ENCODE results near the gene POU2F1. TPM values are rescaled to one million over a fixed set of nuclear protein-coding genes. Genes with fewer than 3 reads are reported as not detected.

The POU2F1 gene
- total and polyA plus RNA-seq, 7 donors: 2.3 to 35.5 (median 15.0) TPM

DNA sequence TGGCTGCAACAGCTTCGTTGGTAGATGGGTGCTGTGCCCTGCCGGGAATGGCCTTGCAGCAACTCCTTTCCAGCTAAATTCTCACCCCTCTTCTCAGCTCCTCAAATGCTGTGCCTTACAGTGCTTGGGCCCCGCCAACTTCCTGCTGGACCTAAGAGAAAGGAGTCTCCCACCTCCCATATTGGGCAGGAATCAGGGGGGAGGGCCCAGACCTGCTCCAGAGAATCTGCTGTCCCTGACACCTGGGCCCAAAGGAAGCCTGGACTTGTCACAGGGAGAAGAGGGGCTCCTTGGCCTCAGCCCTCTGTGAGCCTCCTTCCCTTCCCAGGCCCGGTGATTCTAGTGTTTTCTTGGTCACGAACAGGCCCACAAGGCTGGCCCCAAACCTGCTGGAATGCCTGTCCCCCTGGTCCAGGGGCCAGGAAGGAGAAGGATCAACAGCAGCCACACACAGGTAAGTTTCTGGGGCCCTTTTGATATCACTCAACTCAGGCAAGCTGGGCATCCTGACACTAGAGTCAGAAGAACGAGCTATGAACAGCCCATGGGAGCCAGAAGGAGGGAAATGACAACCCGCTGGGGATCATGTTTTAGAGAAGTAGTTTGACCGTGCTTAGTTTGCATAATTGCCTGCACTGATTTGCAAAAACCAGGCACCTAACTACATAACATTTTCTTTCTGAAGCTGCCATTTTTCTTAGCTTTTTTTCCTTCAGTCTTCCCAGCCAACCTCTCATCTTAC lies 211.4 kb downstream of the POU2F1 start:
- Histone ChIP-seq H3K27me3 (no peaks in the 10 kb centered on the region), H3K27ac (no peak overlapping the region), H3K4me3 (no peak overlapping the region), H3K4me1 (no peaks in the 10 kb centered on the region), H3K36me3 (no peaks in the 10 kb centered on the region), H3K9me3 (no peaks in the 10 kb centered on the region)
- no peak for DNase-seq
- intact Hi-C loops (cut with DNase I): no loop called here
- 83 to 92% methylated on average over 8 of the region's 8 CpGs for WGBS, 2 donors
- no peak for TF ChIP-seq EP300 (IDR thresholded peaks at IDR 0.05)
- TF ChIP-seq POLR2AphosphoS5 (IDR thresholded peaks at IDR 0.05): no peak
- TF ChIP-seq, protein P1, sequence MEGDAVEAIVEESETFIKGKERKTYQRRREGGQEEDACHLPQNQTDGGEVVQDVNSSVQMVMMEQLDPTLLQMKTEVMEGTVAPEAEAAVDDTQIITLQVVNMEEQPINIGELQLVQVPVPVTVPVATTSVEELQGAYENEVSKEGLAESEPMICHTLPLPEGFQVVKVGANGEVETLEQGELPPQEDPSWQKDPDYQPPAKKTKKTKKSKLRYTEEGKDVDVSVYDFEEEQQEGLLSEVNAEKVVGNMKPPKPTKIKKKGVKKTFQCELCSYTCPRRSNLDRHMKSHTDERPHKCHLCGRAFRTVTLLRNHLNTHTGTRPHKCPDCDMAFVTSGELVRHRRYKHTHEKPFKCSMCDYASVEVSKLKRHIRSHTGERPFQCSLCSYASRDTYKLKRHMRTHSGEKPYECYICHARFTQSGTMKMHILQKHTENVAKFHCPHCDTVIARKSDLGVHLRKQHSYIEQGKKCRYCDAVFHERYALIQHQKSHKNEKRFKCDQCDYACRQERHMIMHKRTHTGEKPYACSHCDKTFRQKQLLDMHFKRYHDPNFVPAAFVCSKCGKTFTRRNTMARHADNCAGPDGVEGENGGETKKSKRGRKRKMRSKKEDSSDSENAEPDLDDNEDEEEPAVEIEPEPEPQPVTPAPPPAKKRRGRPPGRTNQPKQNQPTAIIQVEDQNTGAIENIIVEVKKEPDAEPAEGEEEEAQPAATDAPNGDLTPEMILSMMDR (IDR thresholded peaks at IDR 0.05): no peak
- no peak for TF ChIP-seq POLR2A (IDR thresholded peaks at IDR 0.05)

DNA sequence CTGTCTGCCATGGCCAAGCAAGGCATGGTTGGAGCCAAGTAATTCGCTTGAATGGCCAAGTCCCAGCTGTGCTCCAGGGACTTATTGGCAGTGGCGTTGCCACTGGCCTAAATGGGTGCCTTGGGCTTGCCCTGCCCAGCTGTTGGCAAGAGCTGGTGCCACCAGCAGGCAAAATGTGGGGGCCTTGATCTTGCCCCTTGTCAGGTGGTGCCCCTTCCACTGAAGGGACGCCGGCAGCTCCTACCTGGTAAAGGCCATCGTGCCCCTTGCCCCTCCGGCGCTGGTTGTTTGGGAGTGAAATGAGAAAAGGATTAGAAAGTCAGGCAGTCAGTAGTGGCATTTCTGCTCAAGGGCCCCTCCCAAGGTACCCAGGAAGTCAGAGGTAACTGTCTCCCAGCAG lies 212.1 kb downstream of the POU2F1 start:
- Histone ChIP-seq H3K36me3 (no peaks in the 10 kb centered on the region), H3K9me3 (no peaks in the 10 kb centered on the region), H3K4me1 (no peaks in the 10 kb centered on the region), H3K27me3 (no peaks in the 10 kb centered on the region), H3K27ac (no peak overlapping the region), H3K4me3 (no peak overlapping the region)
- 96 to 98% methylated on average over 7 of the region's 7 CpGs for WGBS, 2 donors
- TF ChIP-seq, protein P1 (IDR thresholded peaks at IDR 0.05): no peak
- no peak for TF ChIP-seq POLR2A (IDR thresholded peaks at IDR 0.05)
- intact Hi-C loops (cut with DNase I): no loop called here
- DNase-seq: no peak

DNA sequence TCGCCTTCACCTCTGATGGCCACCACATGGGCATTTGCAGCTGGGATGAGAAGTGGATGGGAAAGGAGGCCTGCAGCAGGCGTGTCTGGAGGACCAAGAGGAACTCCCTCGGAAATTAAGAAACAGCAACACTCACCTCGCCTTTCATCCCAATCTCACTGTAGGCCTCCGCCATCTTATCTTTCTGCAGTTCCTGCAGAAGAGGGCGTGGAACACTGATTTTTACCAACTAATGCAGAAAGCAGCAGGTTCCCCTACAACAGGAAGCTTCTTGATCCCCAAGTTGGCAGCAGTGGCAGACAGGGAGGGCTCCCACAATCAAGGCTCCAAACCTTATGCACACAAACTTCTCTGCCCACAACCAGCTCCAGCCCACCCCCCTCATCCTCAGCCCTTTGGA lies 213.2 kb downstream of the POU2F1 start:
- H3K27ac ChIP-seq: no peak overlapping the region
- intact Hi-C loops (cut with DNase I): no loop called here
- peaks cover 0 to 10% (median 0%) of the 10 kb centered on the region in 3 donors for H3K27me3 ChIP-seq
- no peak for DNase-seq
- TF ChIP-seq EP300 (IDR thresholded peaks at IDR 0.05) (no peak), POLR2A (IDR thresholded peaks at IDR 0.05) (no peak), POLR2AphosphoS5 (IDR thresholded peaks at IDR 0.05) (no peak)
- TF ChIP-seq, protein P1 (IDR thresholded peaks at IDR 0.05): no peak
- 95 to 96% methylated on average over 6 of the region's 6 CpGs for WGBS, 2 donors
- no peak overlapping the region for H3K4me3 ChIP-seq
- H3K9me3 ChIP-seq: no peaks in the 10 kb centered on the region
- peaks cover 0 to 2% (median 0%) of the 10 kb centered on the region in 4 donors for H3K4me1 ChIP-seq
- no peaks in the 10 kb centered on the region for H3K36me3 ChIP-seq

DNA sequence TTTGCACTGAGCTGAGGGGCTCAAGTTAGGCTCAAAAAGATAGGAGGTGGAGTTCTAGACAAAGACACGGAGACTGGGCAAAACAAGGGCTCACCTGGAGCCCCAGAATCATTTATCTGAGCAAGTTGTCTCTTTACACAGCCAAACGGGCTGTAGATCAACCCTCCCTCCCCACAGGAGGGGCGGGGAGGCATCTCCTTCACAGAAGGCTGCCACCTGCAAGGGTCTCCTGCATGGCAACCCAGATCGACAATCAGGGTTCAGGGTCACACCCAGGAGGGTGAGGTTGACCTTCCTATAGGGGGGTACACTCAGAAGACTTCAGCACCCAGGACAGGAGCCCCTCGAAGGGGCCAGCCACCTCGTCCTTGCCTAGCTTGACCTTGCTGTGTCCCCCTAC lies 213.6 kb downstream of the POU2F1 start:
- no peaks in the 10 kb centered on the region for H3K9me3 ChIP-seq
- intact Hi-C loops (cut with DNase I): no loop called here
- WGBS, 2 donors: 88 to 91% methylated on average over 6 of the region's 6 CpGs

More for the DNA sequence above, 213.6 kb downstream of the POU2F1 start:
- Histone ChIP-seq H3K27ac (no peak overlapping the region), H3K27me3 (peaks cover 0 to 14% (median 2%) of the 10 kb centered on the region in 3 donors), H3K36me3 (no peaks in the 10 kb centered on the region), H3K4me1 (peaks cover 0 to 6% (median 4%) of the 10 kb centered on the region in 4 donors), H3K4me3 (no peak overlapping the region)
- TF ChIP-seq POLR2AphosphoS5 (IDR thresholded peaks at IDR 0.05): no peak
- TF ChIP-seq POLR2A (IDR thresholded peaks at IDR 0.05): no peak
- TF ChIP-seq EP300 (IDR thresholded peaks at IDR 0.05): no peak
- TF ChIP-seq, protein P1 (IDR thresholded peaks at IDR 0.05): no peak
- DNase-seq: no peak

Measured in sigmoid colon (tissue), 7 donors.